ENCODE results near the gene PROX1. TPM values are rescaled to one million over a fixed set of nuclear protein-coding genes. Genes with fewer than 3 reads are reported as not detected.
A peak's percentile ranks its signal among the peaks of the same experiment; 100 is the strongest.

The PROX1 gene
- total and polyA plus RNA-seq, 8 donors = 0.23 to 6.1 (median 2.7) TPM

- intact Hi-C loops (cut with DNase I; ENCODE audit: low total_unique reads) = no loop called here
- TF ChIP-seq POLR2AphosphoS5 (IDR thresholded peaks at IDR 0.05) (no peak), CTCF (IDR thresholded peaks at IDR 0.05) (no peak), EP300 (IDR thresholded peaks at IDR 0.05) (no peak), POLR2A (IDR thresholded peaks at IDR 0.05) (no peak)
- Histone ChIP-seq H3K27me3 (peaks cover 27 to 99% (median 89%) of the 10 kb centered on the region in 3 donors), H3K27ac (no peak overlapping the region), H3K4me1 (peaks cover 18 to 54% (median 53%) of the 10 kb centered on the region in 4 donors), H3K36me3 (no peaks in the 10 kb centered on the region), H3K9me3 (no peaks in the 10 kb centered on the region), H3K4me3 (peak overlapping the region; percentile 25 to 44 (median 35))
- WGBS, 5 donors = 25 to 42% (median 31%) methylated on average over 36 of the region's 36 CpGs
- DNase-seq = peak in 1 of 2 donors; percentile 36
Measured at GRCh38 chr1:213983493-213984386, 4.0 kb upstream of the PROX1 start.

GRCh38 chr1:213984387-213985208, 3.2 kb upstream of the PROX1 start:
- peak in 1 of 2 donors; percentile 59 for DNase-seq
- Histone ChIP-seq H3K4me1 (peaks cover 26 to 63% (median 62%) of the 10 kb centered on the region in 4 donors), H3K36me3 (no peaks in the 10 kb centered on the region), H3K27me3 (peaks cover 27 to 99% (median 90%) of the 10 kb centered on the region in 3 donors), H3K27ac (no peak overlapping the region), H3K9me3 (no peaks in the 10 kb centered on the region), H3K4me3 (peak overlapping the region in 2 of 4 donors; percentile 8 to 38)
- intact Hi-C loops (cut with DNase I; ENCODE audit: low total_unique reads) = no loop called here
- WGBS, 5 donors = 22 to 37% (median 33%) methylated on average over 15 of the region's 15 CpGs
- TF ChIP-seq EP300 (IDR thresholded peaks at IDR 0.05) (no peak), CTCF (IDR thresholded peaks at IDR 0.05) (no peak), POLR2AphosphoS5 (IDR thresholded peaks at IDR 0.05) (no peak), POLR2A (IDR thresholded peaks at IDR 0.05) (no peak)

- no peak overlapping the region for H3K27ac ChIP-seq
- intact Hi-C loops (cut with DNase I; ENCODE audit: low total_unique reads) = no loop called here
- peaks cover 26 to 70% (median 62%) of the 10 kb centered on the region in 4 donors for H3K4me1 ChIP-seq
- no peaks in the 10 kb centered on the region for H3K36me3 ChIP-seq
- DNase-seq = peak in 1 of 2 donors; percentile 63
- peak overlapping the region in 3 of 4 donors; percentile 8 to 38 (median 18) for H3K4me3 ChIP-seq
- H3K27me3 ChIP-seq = peaks cover 27 to 99% (median 82%) of the 10 kb centered on the region in 3 donors
- H3K9me3 ChIP-seq = no peaks in the 10 kb centered on the region
- 1 to 13% (median 5%) methylated on average over 30 to 52 of the region's 52 CpGs for WGBS, 5 donors
- no peak for TF ChIP-seq CTCF (IDR thresholded peaks at IDR 0.05)
- TF ChIP-seq POLR2A (IDR thresholded peaks at IDR 0.05) = no peak
- TF ChIP-seq POLR2AphosphoS5 (IDR thresholded peaks at IDR 0.05) = no peak
Measured at GRCh38 chr1:213985209-213986019, 2.4 kb upstream of the PROX1 start.
